Activated T-helper 17 cell treated with anti-CD3 and anti-CD28 coated beads, Interleukin-2, amount 50 U/mL, for 72 hours (primary cell): ENCODE measurements around the gene GALE. TPM values are rescaled to one million over a fixed set of nuclear protein-coding genes. Genes with fewer than 3 reads are reported as not detected.
"Not testable (repeated sequence)": the region's sequence is repeated elsewhere in the genome, so short reads cannot be mapped to it uniquely, and the experiment has no call there.

ENCODE experiments used
- ATAC-seq: fragments of 150-1000 bp; cut with Tn5 transposase; replicated peaks from 2 replicates; pipeline ENCODE4 v1.10.0; 2021; ENCODE audit warnings: mild to moderate bottlenecking, moderate library complexity
- H3K27ac Mint-ChIP-seq: one replicate; pipeline ENCODE4 v1.8.0; 2022; ENCODE audit warnings: mixed read lengths
- H3K27me3 Mint-ChIP-seq: one replicate; pipeline ENCODE4 v1.8.0; 2022; ENCODE audit warnings: mixed read lengths
- H3K36me3 Mint-ChIP-seq: one replicate; pipeline ENCODE4 v1.8.0; 2022; ENCODE audit warnings: low read depth, mild to moderate bottlenecking, mixed read lengths
- H3K4me1 Mint-ChIP-seq: one replicate; pipeline ENCODE4 v1.8.0; 2022; ENCODE audit warnings: mixed read lengths
- H3K4me3 Mint-ChIP-seq: one replicate; pipeline ENCODE4 v1.8.0; 2022; ENCODE audit warnings: mild to moderate bottlenecking, mixed read lengths
- H3K9me3 Mint-ChIP-seq: one replicate; pipeline ENCODE4 v1.8.0; 2022; ENCODE audit warnings: mixed read lengths
- total RNA-seq, 2 donors: library from RNA; stranded (reverse); gene quantifications; one replicate each; pipeline ENCODE4 v1.2.3, GENCODE V29; 2022

Gene GALE
- total RNA-seq, 2 donors from 2014 or later, result 56.6 to 57.1 TPM

GRCh38 chr1:23791516-23792047 is 9.0 kb downstream of the GALE start:
- Mint-ChIP-seq H3K4me3 (peak overlapping the region; percentile 97), H3K36me3 (peaks cover 71% of the 10 kb centered on the region), H3K9me3 (no peaks in the 10 kb centered on the region), H3K4me1 (peaks cover 12% of the 10 kb centered on the region), H3K27ac (peak overlapping the region; percentile 94), H3K27me3 (no peaks in the 10 kb centered on the region)
- ATAC-seq, result peak; percentile 30

GRCh38 chr1:23790696-23791515 is 9.6 kb downstream of the GALE start, which contains the start of gene LYPLA2:
Gene LYPLA2 (plus strand): TSS chr1:23791145. CDS start chr1:23792683, 1,538 bp downstream.
- peak; percentile 95 for ATAC-seq
- Mint-ChIP-seq H3K36me3 (peaks cover 75% of the 10 kb centered on the region), H3K9me3 (no peaks in the 10 kb centered on the region), H3K4me1 (peaks cover 12% of the 10 kb centered on the region), H3K4me3 (peak within 1 kb of the TSS; percentile 97), H3K27me3 (no peaks in the 10 kb centered on the region), H3K27ac (peak within 1 kb of the TSS; percentile 94)

- H3K27me3 Mint-ChIP-seq, result no peaks in the 10 kb centered on the region
- ATAC-seq, result no peak
- peak overlapping the region; percentile 48 for H3K27ac Mint-ChIP-seq
- H3K4me3 Mint-ChIP-seq, result no peak overlapping the region
- no peaks in the 10 kb centered on the region for H3K9me3 Mint-ChIP-seq
- peaks cover 78% of the 10 kb centered on the region for H3K36me3 Mint-ChIP-seq
- peaks cover 12% of the 10 kb centered on the region for H3K4me1 Mint-ChIP-seq
Observed at GRCh38 chr1:23788695-23789094, 11.9 kb downstream of the GALE start.

GRCh38 chr1:23787701-23788100 is 12.9 kb downstream of the GALE start:
- H3K27ac Mint-ChIP-seq, result no peak overlapping the region
- H3K4me1 Mint-ChIP-seq, result peaks cover 12% of the 10 kb centered on the region
- H3K36me3 Mint-ChIP-seq, result peaks cover 76% of the 10 kb centered on the region
- no peaks in the 10 kb centered on the region for H3K27me3 Mint-ChIP-seq
- H3K4me3 Mint-ChIP-seq, result no peak overlapping the region
- no peaks in the 10 kb centered on the region for H3K9me3 Mint-ChIP-seq
- ATAC-seq, result no peak

GRCh38 chr1:23784846-23785245 is 15.7 kb downstream of the GALE start:
- Mint-ChIP-seq H3K27me3 (no peaks in the 10 kb centered on the region), H3K4me1 (peaks cover 5% of the 10 kb centered on the region), H3K36me3 (peaks cover 83% of the 10 kb centered on the region), H3K27ac (peak overlapping the region; percentile 12), H3K9me3 (no peaks in the 10 kb centered on the region), H3K4me3 (no peak overlapping the region)
- ATAC-seq, result no peak

GRCh38 chr1:23783141-23783540 is 17.4 kb downstream of the GALE start:
- H3K27me3 Mint-ChIP-seq, H3K27ac Mint-ChIP-seq, H3K4me3 Mint-ChIP-seq, H3K9me3 Mint-ChIP-seq, ATAC-seq: not testable (repeated sequence)
- Mint-ChIP-seq H3K36me3 (peaks cover 80% of the 10 kb centered on the region), H3K4me1 (peaks cover 12% of the 10 kb centered on the region)

GRCh38 chr1:23779826-23780371 is 20.7 kb downstream of the GALE start:
- no peak for ATAC-seq
- Mint-ChIP-seq H3K9me3 (no peaks in the 10 kb centered on the region), H3K4me3 (peak overlapping the region; percentile 91), H3K36me3 (peaks cover 47% of the 10 kb centered on the region), H3K27ac (peak overlapping the region; percentile 50), H3K27me3 (no peaks in the 10 kb centered on the region), H3K4me1 (peaks cover 12% of the 10 kb centered on the region)

GRCh38 chr1:23777979-23778814 is 22.4 kb downstream of the GALE start, which contains the start of gene PITHD1:
Gene PITHD1 (plus strand): TSS chr1:23778418. CDS start chr1:23778516, 98 bp downstream.
- H3K9me3 Mint-ChIP-seq, result no peaks in the 10 kb centered on the region
- H3K4me3 Mint-ChIP-seq, result peak within 1 kb of the TSS; percentile 91
- no peaks in the 10 kb centered on the region for H3K27me3 Mint-ChIP-seq
- H3K36me3 Mint-ChIP-seq, result peaks cover 30% of the 10 kb centered on the region
- H3K27ac Mint-ChIP-seq, result peak within 1 kb of the TSS; percentile 94
- ATAC-seq, result peak; percentile 84
- H3K4me1 Mint-ChIP-seq, result peaks cover 12% of the 10 kb centered on the region

- H3K36me3 Mint-ChIP-seq, result peaks cover 19% of the 10 kb centered on the region
- no peak overlapping the region for H3K27ac Mint-ChIP-seq
- H3K4me3 Mint-ChIP-seq, result no peak overlapping the region
- no peaks in the 10 kb centered on the region for H3K9me3 Mint-ChIP-seq
- no peak for ATAC-seq
- peaks cover 12% of the 10 kb centered on the region for H3K4me1 Mint-ChIP-seq
- H3K27me3 Mint-ChIP-seq, result no peaks in the 10 kb centered on the region
Observed at GRCh38 chr1:23776217-23776616, 24.3 kb downstream of the GALE start.

GRCh38 chr1:23774174-23774880 is 26.2 kb downstream of the GALE start:
- Mint-ChIP-seq H3K27me3 (no peaks in the 10 kb centered on the region), H3K36me3 (peaks cover 3% of the 10 kb centered on the region), H3K9me3 (no peaks in the 10 kb centered on the region), H3K4me1 (peaks cover 3% of the 10 kb centered on the region), H3K27ac (peak overlapping the region; percentile 44), H3K4me3 (no peak overlapping the region)
- ATAC-seq, result no peak

GRCh38 chr1:23772854-23773242 is 27.7 kb downstream of the GALE start:
- no peak for ATAC-seq
- H3K4me1 Mint-ChIP-seq, result no peaks in the 10 kb centered on the region
- no peak overlapping the region for H3K27ac Mint-ChIP-seq
- no peak overlapping the region for H3K4me3 Mint-ChIP-seq
- H3K36me3 Mint-ChIP-seq, result no peaks in the 10 kb centered on the region
- H3K27me3 Mint-ChIP-seq, result no peaks in the 10 kb centered on the region
- H3K9me3 Mint-ChIP-seq, result no peaks in the 10 kb centered on the region

- Mint-ChIP-seq H3K27me3 (no peaks in the 10 kb centered on the region), H3K27ac (no peak overlapping the region), H3K4me3 (no peak overlapping the region), H3K9me3 (no peaks in the 10 kb centered on the region), H3K4me1 (no peaks in the 10 kb centered on the region), H3K36me3 (no peaks in the 10 kb centered on the region)
- peak; percentile 70 for ATAC-seq
Observed at GRCh38 chr1:23772049-23772853, 28.3 kb downstream of the GALE start.

GRCh38 chr1:23768733-23769132 is 31.8 kb downstream of the GALE start:
- peaks cover 6% of the 10 kb centered on the region for H3K36me3 Mint-ChIP-seq
- no peaks in the 10 kb centered on the region for H3K27me3 Mint-ChIP-seq
- no peak overlapping the region for H3K27ac Mint-ChIP-seq
- no peak for ATAC-seq
- no peaks in the 10 kb centered on the region for H3K4me1 Mint-ChIP-seq
- no peaks in the 10 kb centered on the region for H3K9me3 Mint-ChIP-seq
- no peak overlapping the region for H3K4me3 Mint-ChIP-seq
